OCI-LY3 (cell line): ENCODE data around the gene MAP3K7.

Experiments
- H2AFZ ChIP-seq: fragments of 200-600, 300-600 bp; shearing (Covaris generic); 2 replicates; pipeline ENCODE4 v1.6.0; 2014; ENCODE audit warnings: antibody characterized with exemption, low read depth, low read length
- H3K27ac ChIP-seq: fragments of 200-600, 300-600 bp; sonication (generic); 2 replicates; pipeline ENCODE4 v1.5.1; 2014; ENCODE audit warnings: mild to moderate bottlenecking, low read length, moderate library complexity, mixed read lengths
- H3K27me3 ChIP-seq: fragments of 200-600, 300-600 bp; sonication (generic); 2 replicates; pipeline ENCODE4 v1.6.1; 2014; ENCODE audit warnings: low read depth, low read length, mixed read lengths
- H3K36me3 ChIP-seq: fragments of 200-600, 300-600 bp; sonication (generic); replicated peaks from 2 replicates; pipeline ENCODE3; 2014; ENCODE audit warnings: low read depth, low read length, mixed read lengths
- H3K4me1 ChIP-seq: fragments of 300-600, 200-600 bp; sonication (generic); 2 replicates; pipeline ENCODE4 v1.6.1; 2014; ENCODE audit warnings: low read length, mixed read lengths
- H3K4me2 ChIP-seq: fragments of 200-600, 300-600 bp; sonication (generic); 2 replicates; pipeline ENCODE4 v1.6.1; 2014; ENCODE audit warnings: low read length, mixed read lengths
- H3K4me3 ChIP-seq: fragments of 300-600, 200-600 bp; sonication (generic); 2 replicates; pipeline ENCODE4 v1.5.1; 2014; ENCODE audit warnings: antibody characterized with exemption, mild to moderate bottlenecking, low read length, moderate library complexity
- H3K79me2 ChIP-seq: fragments of 300-600, 200-600 bp; shearing (Covaris generic); 2 replicates; pipeline ENCODE4 v1.6.1; 2014; ENCODE audit warnings: mild to moderate bottlenecking, low read length, mixed read lengths
- H3K9ac ChIP-seq: fragments of 300-600, 200-600 bp; shearing (Covaris generic); 2 replicates; pipeline ENCODE4 v1.6.0; 2014; ENCODE audit warnings: mild to moderate bottlenecking, low read length, moderate library complexity
- H3K9me3 ChIP-seq: fragments of 200-600, 300-600 bp; shearing (Covaris generic); 2 replicates; pipeline ENCODE4 v1.6.1; 2014; ENCODE audit warnings: low read length, mixed read lengths; ENCODE audit not compliant: insufficient read depth
- H4K20me1 ChIP-seq: fragments of 200-600, 300-600 bp; sonication (generic); 2 replicates; pipeline ENCODE4 v1.6.1; 2016; ENCODE audit warnings: low read length, mixed read lengths; ENCODE audit not compliant: insufficient read depth
- EZH2phosphoT487 ChIP-seq: fragments of 200-600 bp; shearing (Covaris generic); IDR thresholded peaks from 2 replicates; pipeline ENCODE4 v1.6.1; 2018; ENCODE audit warnings: antibody characterized with exemption, mixed run types, low read depth
- TF ChIP-seq, protein P1 (sequence below): fragments of 200-600, 300-600 bp; sonication (generic); IDR thresholded peaks from 2 replicates; pipeline ENCODE4 v1.5.1; 2014; ENCODE audit warnings: antibody characterized with exemption, low read length, low read depth

The MAP3K7 gene

DNA sequence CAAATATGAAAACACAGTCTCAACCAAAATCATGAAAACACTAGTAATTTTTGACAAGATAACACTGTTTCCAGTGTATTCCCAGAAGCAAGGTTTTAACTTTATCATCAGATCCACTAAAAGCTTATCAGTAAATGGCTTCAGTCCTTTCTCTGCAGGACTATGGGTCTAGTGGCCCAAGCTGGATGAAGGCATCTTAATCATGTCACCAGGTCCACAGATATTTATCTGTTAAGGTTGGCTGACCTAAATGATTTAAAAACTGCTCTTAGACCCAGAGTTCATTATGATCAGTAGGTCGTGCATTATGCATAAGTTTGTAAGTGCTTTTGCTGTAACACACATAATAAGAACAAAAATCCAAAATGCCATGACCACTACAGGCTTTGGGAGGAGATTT, 118.0 kb downstream of the MAP3K7 start:
- Histone ChIP-seq H3K4me3 (no peak overlapping the region), H3K27me3 (peaks cover 49% of the 10 kb centered on the region), H3K4me1 (peaks cover 6% of the 10 kb centered on the region), H3K36me3 (no peaks in the 10 kb centered on the region), H3K9me3 (no peaks in the 10 kb centered on the region), H4K20me1 (no peaks in the 10 kb centered on the region), H3K79me2 (no peaks in the 10 kb centered on the region), H3K27ac (no peak overlapping the region), H3K9ac (no peak overlapping the region), H2AFZ (no peak overlapping the region), H3K4me2 (no peak overlapping the region)
- no peak for TF ChIP-seq EZH2phosphoT487
- TF ChIP-seq, protein P1, sequence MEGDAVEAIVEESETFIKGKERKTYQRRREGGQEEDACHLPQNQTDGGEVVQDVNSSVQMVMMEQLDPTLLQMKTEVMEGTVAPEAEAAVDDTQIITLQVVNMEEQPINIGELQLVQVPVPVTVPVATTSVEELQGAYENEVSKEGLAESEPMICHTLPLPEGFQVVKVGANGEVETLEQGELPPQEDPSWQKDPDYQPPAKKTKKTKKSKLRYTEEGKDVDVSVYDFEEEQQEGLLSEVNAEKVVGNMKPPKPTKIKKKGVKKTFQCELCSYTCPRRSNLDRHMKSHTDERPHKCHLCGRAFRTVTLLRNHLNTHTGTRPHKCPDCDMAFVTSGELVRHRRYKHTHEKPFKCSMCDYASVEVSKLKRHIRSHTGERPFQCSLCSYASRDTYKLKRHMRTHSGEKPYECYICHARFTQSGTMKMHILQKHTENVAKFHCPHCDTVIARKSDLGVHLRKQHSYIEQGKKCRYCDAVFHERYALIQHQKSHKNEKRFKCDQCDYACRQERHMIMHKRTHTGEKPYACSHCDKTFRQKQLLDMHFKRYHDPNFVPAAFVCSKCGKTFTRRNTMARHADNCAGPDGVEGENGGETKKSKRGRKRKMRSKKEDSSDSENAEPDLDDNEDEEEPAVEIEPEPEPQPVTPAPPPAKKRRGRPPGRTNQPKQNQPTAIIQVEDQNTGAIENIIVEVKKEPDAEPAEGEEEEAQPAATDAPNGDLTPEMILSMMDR, result no peak

- no peaks in the 10 kb centered on the region for H3K36me3 ChIP-seq
- H2AFZ ChIP-seq, result no peak overlapping the region
- no peak overlapping the region for H3K4me2 ChIP-seq
- peaks cover 44% of the 10 kb centered on the region for H3K27me3 ChIP-seq
- no peak overlapping the region for H3K27ac ChIP-seq
- no peaks in the 10 kb centered on the region for H3K4me1 ChIP-seq
- H3K4me3 ChIP-seq, result no peak overlapping the region
- no peaks in the 10 kb centered on the region for H3K9me3 ChIP-seq
- TF ChIP-seq EZH2phosphoT487, result no peak
- TF ChIP-seq, protein P1, result no peak
- H4K20me1 ChIP-seq, result no peaks in the 10 kb centered on the region
- no peak overlapping the region for H3K9ac ChIP-seq
- no peaks in the 10 kb centered on the region for H3K79me2 ChIP-seq
Observed at GRCh38 chr6:90468080-90468479, 118.8 kb downstream of the MAP3K7 start.

GRCh38 chr6:90467546-90467945, 119.3 kb downstream of the MAP3K7 start:
- Histone ChIP-seq H3K9ac (no peak overlapping the region), H3K4me1 (no peaks in the 10 kb centered on the region), H3K4me2 (no peak overlapping the region), H3K27ac (no peak overlapping the region), H3K36me3 (no peaks in the 10 kb centered on the region), H3K9me3 (no peaks in the 10 kb centered on the region), H3K79me2 (no peaks in the 10 kb centered on the region), H4K20me1 (no peaks in the 10 kb centered on the region), H2AFZ (no peak overlapping the region), H3K27me3 (peaks cover 41% of the 10 kb centered on the region), H3K4me3 (no peak overlapping the region)
- TF ChIP-seq, protein P1, result no peak
- no peak for TF ChIP-seq EZH2phosphoT487

GRCh38 chr6:90466154-90466940, 120.5 kb downstream of the MAP3K7 start:
- H3K36me3 ChIP-seq, result no peaks in the 10 kb centered on the region
- H3K27me3 ChIP-seq, result peaks cover 35% of the 10 kb centered on the region
- no peak overlapping the region for H3K4me2 ChIP-seq
- H3K79me2 ChIP-seq, result no peaks in the 10 kb centered on the region
- H3K9ac ChIP-seq, result no peak overlapping the region
- H3K4me3 ChIP-seq, result no peak overlapping the region
- no peak overlapping the region for H2AFZ ChIP-seq
- no peaks in the 10 kb centered on the region for H4K20me1 ChIP-seq
- H3K9me3 ChIP-seq, result no peaks in the 10 kb centered on the region
- no peaks in the 10 kb centered on the region for H3K4me1 ChIP-seq
- no peak for TF ChIP-seq EZH2phosphoT487
- TF ChIP-seq, protein P1, result no peak
- H3K27ac ChIP-seq, result no peak overlapping the region
